Ovary (tissue), 3 donors: ENCODE data around the gene SLC38A4.

Source experiments
- CTCF ChIP-seq, 3 donors: fragments of 450-650 bp in 2 of 3; fragments of 200-600 bp in 1 of 3; IDR thresholded peaks; one replicate each; pipeline versions ENCODE4 v1.5.1 to v1.8.0; 2016 to 2022; ENCODE audit warnings: antibody characterized with exemption in 3 of 3, mild to moderate bottlenecking in 1 of 3
- EP300 ChIP-seq: sonication (generic); formaldehyde crosslinking; IDR thresholded peaks from one replicate; pipeline ENCODE4 v1.6.1; 2017; ENCODE audit warnings: antibody characterized with exemption
- POLR2A ChIP-seq: fragments of 450-650 bp; IDR thresholded peaks from one replicate; pipeline ENCODE4 v1.6.1; 2017; ENCODE audit warnings: antibody characterized with exemption, mild to moderate bottlenecking, moderate library complexity
- donor health status: DM: no; HTN: no; CAD: no.

GRCh38 chr12:46857486-46857885 lies 31.7 kb upstream of the SLC38A4 start:
- no peak for TF ChIP-seq CTCF (IDR thresholded peaks at IDR 0.05)
- no peak for TF ChIP-seq EP300
- TF ChIP-seq POLR2A = no peak
